DMS153 (cell line): ENCODE measurements around the gene ROBO4.

Source experiments
- DNase-seq: peaks from one replicate; lab custom pipeline; 2025; lab: John Stamatoyannopoulos, UW

Gene ROBO4

GRCh38 chr11:124872741-124873140, 24.9 kb downstream of the ROBO4 start:
- DNase-seq: no peak

- no peak for DNase-seq
Measured at GRCh38 chr11:124872280-124872679, 25.4 kb downstream of the ROBO4 start.

DNA sequence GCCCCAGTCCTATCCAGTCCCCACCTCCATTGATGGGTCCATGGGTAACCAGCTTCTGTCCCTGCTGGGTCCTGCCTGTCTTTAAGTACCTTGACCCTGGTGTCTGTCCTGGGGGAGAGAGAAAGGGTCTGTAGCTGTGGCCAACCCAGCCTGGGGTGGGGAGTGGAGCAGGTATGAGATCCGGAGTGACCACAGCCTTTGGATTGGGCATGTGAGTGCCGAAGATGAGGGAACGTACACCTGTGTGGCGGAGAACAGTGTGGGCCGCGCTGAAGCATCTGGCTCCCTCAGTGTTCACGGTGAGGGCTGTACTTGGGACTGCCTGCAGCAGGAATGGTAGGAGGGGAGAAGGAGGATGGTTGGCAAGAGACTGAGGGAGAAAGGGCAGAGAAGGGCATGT, 27.2 kb downstream of the ROBO4 start:
- DNase-seq: no peak

GRCh38 chr11:124869856-124870387, 27.7 kb downstream of the ROBO4 start:
- DNase-seq: no peak

GRCh38 chr11:124869331-124869730, 28.3 kb downstream of the ROBO4 start:
- DNase-seq: no peak

DNA sequence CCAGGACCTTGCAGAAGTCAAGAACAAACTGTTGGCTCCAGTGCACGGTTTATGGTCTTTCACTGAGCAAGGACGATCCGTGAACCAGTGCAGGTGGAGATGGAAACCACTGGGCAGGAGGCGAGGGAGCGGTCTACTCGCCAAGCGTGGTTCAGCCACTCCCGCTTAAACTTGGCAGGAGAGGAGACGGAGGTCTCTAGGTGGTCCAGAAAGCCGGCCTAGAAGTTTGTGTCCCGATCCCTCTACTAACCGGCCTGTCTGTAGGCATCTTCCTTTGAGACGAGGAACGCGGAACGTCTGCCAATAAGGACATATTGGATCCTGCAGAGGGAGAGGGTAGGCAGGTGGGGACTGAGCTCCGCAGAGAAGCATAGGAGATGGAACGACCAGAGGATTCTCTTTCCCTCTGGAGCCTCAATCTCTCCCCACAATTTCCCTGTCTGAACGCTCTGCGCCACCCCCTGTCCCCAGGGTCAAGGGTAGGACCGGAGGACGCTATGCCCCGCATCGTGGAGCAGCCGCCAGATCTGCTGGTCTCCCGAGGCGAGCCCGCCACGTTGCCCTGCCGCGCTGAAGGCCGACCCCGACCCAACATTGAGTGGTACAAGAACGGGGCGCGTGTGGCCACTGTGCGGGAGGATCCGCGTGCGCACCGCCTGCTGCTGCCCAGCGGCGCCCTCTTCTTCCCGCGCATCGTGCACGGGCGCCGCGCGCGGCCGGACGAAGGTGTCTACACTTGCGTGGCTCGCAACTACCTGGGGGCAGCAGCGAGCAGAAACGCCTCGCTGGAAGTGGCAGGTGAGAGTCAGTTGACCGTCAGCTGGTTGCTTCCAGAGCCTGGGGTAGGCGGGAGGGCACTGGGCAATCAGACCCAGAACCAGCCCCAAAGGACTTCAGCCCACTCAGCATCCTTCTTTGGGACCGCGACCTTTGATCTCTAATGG, 29.1 kb downstream of the ROBO4 start:
- no peak for DNase-seq

DNA sequence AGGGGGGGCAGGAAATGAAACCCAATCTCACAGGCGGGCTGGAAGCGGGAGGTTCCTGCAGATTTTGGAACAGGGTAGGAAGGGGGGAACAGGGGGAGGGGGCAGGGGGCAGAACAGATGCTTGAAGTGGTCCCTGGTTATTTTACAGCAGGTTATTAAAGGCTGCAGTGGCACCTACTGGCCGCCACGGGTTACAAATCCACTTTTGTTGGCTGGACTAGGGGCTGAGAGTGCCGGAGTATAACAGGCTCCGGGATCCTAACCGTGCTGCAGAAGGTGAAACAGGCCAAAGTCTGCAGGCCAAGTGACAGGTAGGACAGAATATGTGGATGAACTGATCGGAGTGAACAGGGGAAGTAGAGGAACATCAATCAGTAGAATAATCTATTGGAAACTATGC, 30.0 kb downstream of the ROBO4 start:
- DNase-seq: no peak

DNA sequence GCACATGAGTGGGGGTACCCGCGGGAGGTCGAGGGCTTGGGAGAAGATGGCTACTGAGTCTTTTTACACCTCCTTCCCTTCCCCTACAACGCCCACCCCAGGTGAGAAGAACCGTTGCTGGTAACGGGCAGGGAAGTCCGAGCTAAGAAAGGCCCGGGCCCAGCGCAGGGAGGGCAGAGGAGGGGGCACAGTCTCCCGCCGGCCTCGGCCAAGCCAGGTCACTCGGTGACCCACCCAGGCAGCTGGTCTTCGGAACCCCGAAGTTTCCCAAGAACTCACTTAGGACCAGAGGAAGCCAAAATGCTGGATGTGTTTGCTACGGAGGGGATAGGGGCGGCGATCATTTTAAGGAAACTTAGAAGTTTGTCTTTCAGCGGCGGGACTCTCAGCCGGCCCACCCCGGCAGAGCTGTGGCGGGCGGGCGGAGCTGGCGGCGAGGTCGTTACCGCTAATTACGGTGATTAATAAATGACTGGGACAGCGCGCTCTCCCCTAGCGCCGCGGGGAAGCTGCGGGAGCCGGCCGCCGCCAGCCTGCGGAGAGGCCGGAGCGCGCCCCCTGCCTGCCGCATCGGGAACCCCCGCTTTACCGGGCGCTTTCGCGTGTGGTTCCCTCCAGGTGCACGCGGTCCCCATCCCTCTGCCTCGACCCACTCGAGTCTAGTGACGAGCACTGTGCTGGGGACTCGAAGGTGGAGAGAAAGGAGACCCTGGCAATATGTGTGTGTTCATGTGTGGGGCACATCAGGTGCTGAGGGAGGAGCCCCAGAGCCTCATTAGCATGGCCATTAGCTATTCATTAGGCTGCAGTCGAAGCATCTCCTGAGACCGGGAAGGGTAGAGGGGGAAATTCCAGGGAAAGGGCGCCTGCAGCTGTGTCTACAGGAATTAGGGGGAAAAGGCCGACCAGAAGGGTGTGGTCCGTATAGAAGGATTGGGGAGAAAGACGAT, 31.5 kb downstream of the ROBO4 start:
- DNase-seq: no peak

DNA sequence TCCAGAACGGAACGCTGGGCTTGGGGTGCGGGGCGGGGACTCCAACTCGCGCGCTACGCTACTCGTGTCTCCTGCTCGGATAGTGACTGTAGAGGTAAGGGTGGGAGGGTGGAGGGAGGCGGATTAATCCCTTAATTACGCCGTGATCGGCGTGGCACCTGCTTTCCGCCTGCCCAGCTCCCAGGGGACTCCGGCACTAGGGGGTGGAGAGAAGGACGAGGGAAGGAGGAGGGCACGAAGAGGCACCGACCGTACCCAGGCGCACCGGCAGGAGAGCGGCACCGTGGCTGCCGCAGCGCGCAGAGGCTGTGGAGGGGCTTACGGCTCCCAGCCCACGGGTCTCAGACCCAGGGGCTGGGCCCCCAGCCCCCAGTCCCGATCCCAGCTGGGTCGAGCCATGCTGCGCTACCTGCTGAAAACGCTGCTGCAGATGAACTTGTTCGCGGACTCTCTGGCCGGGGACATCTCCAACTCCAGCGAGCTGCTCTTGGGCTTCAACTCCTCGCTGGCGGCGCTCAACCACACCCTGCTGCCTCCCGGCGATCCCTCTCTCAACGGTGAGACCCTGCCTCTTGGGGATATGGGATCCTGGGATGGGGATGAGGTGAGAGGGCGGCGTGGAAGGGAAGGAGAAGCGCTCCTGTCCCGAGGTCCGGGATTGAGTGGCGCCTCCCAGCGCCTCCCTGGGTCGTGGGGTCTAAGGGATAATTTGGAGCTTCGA, 32.3 kb downstream of the ROBO4 start, which contains the start of gene ROBO3:
TSS of gene ROBO3 (plus strand) at position 252 of the 721 bp plus-strand sequence. CDS start at position 398, 146 bp downstream.
- DNase-seq: no peak

- DNase-seq: no peak
Measured at GRCh38 chr11:124864892-124865180, 32.8 kb downstream of the ROBO4 start.

DNA sequence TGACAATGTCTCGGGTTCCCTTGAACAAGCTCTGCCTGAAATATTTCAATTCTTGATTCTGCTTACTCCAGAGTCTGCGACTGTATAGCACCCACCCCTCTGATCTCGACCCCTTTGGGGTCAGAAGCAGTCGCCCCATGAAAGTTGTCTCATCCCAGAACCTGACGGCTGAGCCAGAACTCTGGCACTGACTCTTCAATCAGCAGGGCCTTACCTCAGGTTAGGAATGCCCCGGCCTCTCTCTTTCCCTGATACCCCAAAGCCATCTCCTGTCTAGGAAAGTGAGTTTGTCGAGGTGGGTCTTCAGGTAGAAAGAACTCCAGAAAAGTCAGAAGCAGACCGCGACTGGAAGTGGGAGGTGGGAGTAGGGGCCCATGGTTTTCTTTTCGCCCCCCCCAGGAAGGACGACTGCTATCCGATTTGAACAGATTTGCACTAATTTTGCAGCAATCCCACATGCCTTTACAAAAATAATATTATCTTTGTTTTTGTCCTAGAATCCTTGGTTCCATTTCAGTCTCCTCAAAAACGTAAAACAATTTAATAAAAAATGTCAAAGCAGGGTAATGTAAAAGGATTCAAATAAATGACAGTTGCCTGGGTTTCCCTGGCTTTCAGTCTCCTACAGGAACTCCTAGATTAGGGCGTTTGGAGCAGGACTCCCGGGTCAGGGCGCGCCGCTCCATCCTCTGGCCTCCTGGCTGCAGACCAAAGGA, 33.3 kb downstream of the ROBO4 start:
- DNase-seq: no peak

DNA sequence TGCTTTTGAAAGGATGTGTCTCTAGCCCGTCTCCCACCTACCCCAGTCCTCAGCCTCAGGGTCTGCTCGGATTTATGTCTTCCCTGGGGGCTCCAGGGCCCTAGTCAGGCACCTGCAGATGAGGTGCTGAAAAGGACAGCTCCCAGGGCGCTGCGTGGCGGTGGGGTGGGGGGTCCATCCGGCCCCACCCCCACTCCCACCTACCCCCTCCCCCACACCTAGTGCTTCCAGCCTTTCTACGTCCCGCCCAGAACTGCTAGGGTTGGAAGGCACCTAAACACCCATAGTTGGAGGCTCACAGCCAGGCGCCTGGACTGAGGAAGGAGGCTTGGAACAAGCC, 33.9 kb downstream of the ROBO4 start:
- no peak for DNase-seq

GRCh38 chr11:124863137-124863825, 34.4 kb downstream of the ROBO4 start:
- no peak for DNase-seq

DNA sequence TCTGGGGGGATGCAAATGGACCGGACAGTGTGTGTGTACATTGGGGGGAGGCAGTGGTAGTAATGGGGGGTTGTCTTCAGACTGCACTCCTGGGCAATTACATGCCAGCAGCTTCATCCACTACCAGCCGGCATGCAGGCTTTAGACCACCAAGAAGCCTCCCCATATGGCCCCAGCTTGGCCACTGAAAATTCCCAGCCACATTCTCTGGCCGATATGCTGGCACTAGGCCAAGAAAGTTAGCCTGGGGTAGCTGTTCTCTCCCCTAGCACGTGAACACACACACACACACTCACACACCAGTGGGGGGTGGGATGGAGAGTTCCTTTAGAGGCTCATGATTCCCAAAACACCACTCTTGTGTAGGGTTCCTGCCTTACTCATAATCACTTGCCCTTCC, 36.0 kb downstream of the ROBO4 start:
- no peak for DNase-seq

DNA sequence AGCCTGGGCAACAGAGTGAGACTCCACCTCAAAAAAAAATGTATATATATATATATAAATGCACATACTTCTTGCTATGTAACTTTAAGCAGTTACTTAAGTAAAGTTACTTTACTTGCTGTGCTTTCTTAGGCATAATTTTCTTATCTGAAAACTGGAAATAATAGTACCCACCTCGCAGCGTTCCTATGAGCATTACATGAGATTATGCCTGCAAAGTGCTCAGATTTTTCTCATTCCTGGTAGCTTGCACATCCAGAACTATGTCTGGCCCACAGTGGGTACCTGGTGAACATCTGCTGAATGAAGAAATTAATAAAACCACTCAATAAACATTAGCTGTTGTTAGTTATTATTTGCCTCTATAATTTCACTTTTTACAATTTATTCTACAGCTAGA, 38.5 kb downstream of the ROBO4 start:
- DNase-seq: no peak

DNA sequence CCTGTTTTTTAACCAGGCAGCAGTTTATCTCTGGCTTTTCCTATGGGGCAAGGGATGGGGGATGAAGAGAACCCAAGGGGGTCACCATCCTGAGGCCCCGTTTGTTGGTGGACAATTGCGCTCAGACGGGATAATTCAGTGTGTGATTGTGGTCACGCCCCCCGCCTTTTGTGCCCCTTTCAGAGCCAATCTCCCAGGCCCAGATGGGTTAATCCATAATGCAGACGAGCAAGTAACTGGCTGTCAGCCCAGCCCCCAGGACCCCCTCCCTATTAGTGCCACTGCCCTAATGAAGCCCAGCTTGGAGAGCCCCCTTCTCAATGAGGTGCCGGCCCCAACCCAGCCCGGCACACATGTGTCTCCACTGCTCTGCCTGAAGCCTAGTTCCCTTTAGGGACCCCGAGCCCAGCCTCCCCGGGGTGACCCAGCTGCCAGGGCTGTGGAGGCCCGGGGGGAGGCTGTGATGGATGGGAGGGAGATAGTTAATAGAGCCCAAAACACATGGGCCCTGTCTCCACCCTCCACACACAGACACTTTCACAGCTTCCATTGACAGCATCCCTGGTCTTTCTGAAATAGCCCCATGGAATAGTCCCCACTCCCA, 51.5 kb downstream of the ROBO4 start:
- DNase-seq: no peak

DNA sequence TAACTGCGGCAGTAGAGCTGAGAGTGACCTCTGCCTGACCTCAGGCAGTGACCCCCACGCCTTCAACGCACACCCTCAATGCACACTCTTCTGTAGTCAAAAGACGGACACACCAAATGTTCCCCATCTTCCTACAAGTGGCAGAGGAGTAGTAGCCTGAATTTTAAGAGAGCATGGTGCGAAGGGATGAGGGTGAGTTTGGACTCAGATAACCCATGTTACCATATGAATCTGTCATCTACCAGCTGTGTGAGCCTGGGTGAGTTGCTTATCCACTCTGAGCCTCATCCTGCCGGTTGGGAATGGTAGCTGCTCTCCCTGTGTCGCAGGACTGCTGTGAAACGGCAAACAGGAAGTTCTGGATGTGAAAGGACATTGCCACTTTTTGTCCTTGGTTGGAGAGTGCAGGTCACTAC, 53.0 kb downstream of the ROBO4 start:
- DNase-seq: no peak

DNA sequence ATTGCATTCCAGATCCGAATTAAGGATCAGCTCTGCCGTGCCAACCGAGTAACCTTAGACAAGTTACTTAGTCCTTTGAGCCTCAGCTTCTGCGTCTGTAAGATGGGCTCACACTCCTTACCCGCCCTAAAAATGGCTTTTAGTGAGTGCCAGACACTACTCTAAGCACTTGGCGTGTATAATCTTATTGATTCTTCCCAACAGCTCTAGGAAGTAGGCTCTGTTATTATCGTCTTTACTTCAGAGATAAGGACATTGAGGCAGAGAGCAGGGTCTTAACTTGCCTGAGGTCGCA, 54.1 kb downstream of the ROBO4 start:
- DNase-seq: no peak

DNA sequence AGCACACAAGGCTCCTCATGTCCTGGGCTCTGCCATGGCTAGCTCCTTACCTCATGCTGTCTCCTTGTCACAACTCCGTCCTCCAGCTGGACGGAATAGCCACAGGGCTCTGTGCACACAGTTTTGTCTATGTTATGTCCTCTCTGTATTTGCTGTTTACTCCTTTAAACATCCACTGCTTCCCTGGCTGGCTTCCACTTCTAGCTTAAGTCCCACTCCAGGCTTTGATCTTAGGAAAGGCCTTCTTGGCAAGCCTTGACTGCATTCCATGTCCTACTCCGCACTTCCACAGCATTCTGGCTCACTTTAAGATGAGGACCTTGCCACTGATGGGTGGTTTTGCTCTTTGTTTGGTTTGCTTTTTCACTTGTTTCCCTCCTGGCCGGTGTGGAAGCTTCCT, 55.4 kb downstream of the ROBO4 start:
- DNase-seq: no peak

GRCh38 chr11:124841840-124842239, 55.8 kb downstream of the ROBO4 start:
- DNase-seq: no peak

- no peak for DNase-seq
Measured at GRCh38 chr11:124841201-124841600, 56.5 kb downstream of the ROBO4 start.
